ENCODE results near the gene FGF10.

The FGF10 gene

GRCh38 chr5:44389090-44389822 is at the start of gene FGF10:
Gene FGF10 (minus strand): TSS chr5:44389420. CDS start chr5:44388682, 738 bp downstream.
- Histone ChIP-seq H3K27ac (ENCODE audit: low read depth, low read length) (peak within 1 kb of the TSS; percentile 72), H3K36me3 (ENCODE audit: control insufficient read depth in 5 of 5, insufficient read depth in 5 of 5, low read length in 5 of 5) (no peaks in the 10 kb centered on the region), H3K27me3 (ENCODE audit: control insufficient read depth in 5 of 5, insufficient read depth in 4 of 5, low read length in 5 of 5) (peaks cover 0 to 15% (median 13%) of the 10 kb centered on the region in 5 donors), H3K9ac (ENCODE audit: low read length in 5 of 5) (peak within 1 kb of the TSS; percentile 40 to 73 (median 60)), H3K4me3 (ENCODE audit: low read depth in 1 of 5, low read length in 5 of 5) (peak within 1 kb of the TSS; percentile 69 to 88 (median 81)), H3K9me3 (ENCODE audit: control insufficient read depth in 5 of 5, low read length in 5 of 5) (no peaks in the 10 kb centered on the region), H3K4me1 (ENCODE audit: control insufficient read depth in 5 of 5, insufficient read depth in 5 of 5, low read length in 5 of 5) (peaks cover 0 to 22% (median 20%) of the 10 kb centered on the region in 5 donors)

GRCh38 chr5:44426944-44427343 is 37.7 kb upstream of the FGF10 start:
- no peaks in the 10 kb centered on the region for H3K9me3 ChIP-seq (ENCODE audit: control insufficient read depth in 5 of 5, low read length in 5 of 5)
- no peaks in the 10 kb centered on the region for H3K27me3 ChIP-seq (ENCODE audit: control insufficient read depth in 5 of 5, insufficient read depth in 4 of 5, low read length in 5 of 5)
- H3K4me1 ChIP-seq (ENCODE audit: control insufficient read depth in 5 of 5, insufficient read depth in 5 of 5, low read length in 5 of 5): no peaks in the 10 kb centered on the region

GRCh38 chr5:44412286-44412685 is 23.1 kb upstream of the FGF10 start:
- H3K36me3 ChIP-seq (ENCODE audit: control insufficient read depth in 5 of 5, insufficient read depth in 5 of 5, low read length in 5 of 5): no peaks in the 10 kb centered on the region
- H3K27me3 ChIP-seq (ENCODE audit: control insufficient read depth in 5 of 5, insufficient read depth in 4 of 5, low read length in 5 of 5): no peaks in the 10 kb centered on the region
- no peak overlapping the region for H3K4me3 ChIP-seq (ENCODE audit: low read depth in 1 of 5, low read length in 5 of 5)
- H3K27ac ChIP-seq (ENCODE audit: low read depth, low read length): no peak overlapping the region
- H3K4me1 ChIP-seq (ENCODE audit: control insufficient read depth in 5 of 5, insufficient read depth in 5 of 5, low read length in 5 of 5): no peaks in the 10 kb centered on the region
- H3K9me3 ChIP-seq (ENCODE audit: control insufficient read depth in 5 of 5, low read length in 5 of 5): no peaks in the 10 kb centered on the region
- no peak overlapping the region for H3K9ac ChIP-seq (ENCODE audit: low read length in 5 of 5)

More at GRCh38 chr5:44426944-44427343, 37.7 kb upstream of the FGF10 start:
- no peak overlapping the region for H3K27ac ChIP-seq (ENCODE audit: low read depth, low read length)
- no peak overlapping the region for H3K4me3 ChIP-seq (ENCODE audit: low read depth in 1 of 5, low read length in 5 of 5)
- H3K9ac ChIP-seq (ENCODE audit: low read length in 5 of 5): no peak overlapping the region
- H3K36me3 ChIP-seq (ENCODE audit: control insufficient read depth in 5 of 5, insufficient read depth in 5 of 5, low read length in 5 of 5): no peaks in the 10 kb centered on the region

- Histone ChIP-seq H3K4me1 (ENCODE audit: control insufficient read depth in 5 of 5, insufficient read depth in 5 of 5, low read length in 5 of 5) (no peaks in the 10 kb centered on the region), H3K9ac (ENCODE audit: low read length in 5 of 5) (no peak overlapping the region), H3K36me3 (ENCODE audit: control insufficient read depth in 5 of 5, insufficient read depth in 5 of 5, low read length in 5 of 5) (no peaks in the 10 kb centered on the region), H3K4me3 (ENCODE audit: low read depth in 1 of 5, low read length in 5 of 5) (no peak overlapping the region), H3K27me3 (ENCODE audit: control insufficient read depth in 5 of 5, insufficient read depth in 4 of 5, low read length in 5 of 5) (no peaks in the 10 kb centered on the region), H3K9me3 (ENCODE audit: control insufficient read depth in 5 of 5, low read length in 5 of 5) (no peaks in the 10 kb centered on the region), H3K27ac (ENCODE audit: low read depth, low read length) (no peak overlapping the region)
These were observed 12.9 kb upstream of the FGF10 start for GRCh38 chr5:44402084-44402483.

- H3K9me3 ChIP-seq (ENCODE audit: control insufficient read depth in 5 of 5, low read length in 5 of 5): no peaks in the 10 kb centered on the region
- no peak overlapping the region for H3K9ac ChIP-seq (ENCODE audit: low read length in 5 of 5)
- H3K27ac ChIP-seq (ENCODE audit: low read depth, low read length): no peak overlapping the region
These were observed 12.4 kb upstream of the FGF10 start for GRCh38 chr5:44401611-44402010.

DNA sequence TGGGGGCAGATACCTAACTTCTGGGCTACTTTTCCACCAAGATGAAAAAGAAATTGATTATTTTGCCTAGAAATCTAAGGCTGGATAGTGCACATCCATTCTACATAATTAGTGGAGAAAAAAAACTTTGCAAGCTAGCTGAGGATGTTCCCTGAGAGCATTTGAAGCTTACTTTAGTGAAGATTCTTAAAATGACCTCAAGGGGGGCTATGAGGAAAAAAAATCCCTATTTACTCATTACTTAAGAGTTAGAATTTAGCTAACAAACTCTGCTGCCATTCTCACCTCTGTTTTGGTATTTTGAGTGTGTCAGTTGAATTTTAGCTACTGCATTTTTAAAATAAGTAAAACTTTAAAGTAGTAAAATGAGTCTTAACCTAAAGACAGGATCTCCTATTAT is 9.2 kb upstream of the FGF10 start:
- Histone ChIP-seq H3K9ac (ENCODE audit: low read length in 5 of 5) (no peak overlapping the region), H3K4me1 (ENCODE audit: control insufficient read depth in 5 of 5, insufficient read depth in 5 of 5, low read length in 5 of 5) (no peaks in the 10 kb centered on the region), H3K4me3 (ENCODE audit: low read depth in 1 of 5, low read length in 5 of 5) (no peak overlapping the region), H3K36me3 (ENCODE audit: control insufficient read depth in 5 of 5, insufficient read depth in 5 of 5, low read length in 5 of 5) (no peaks in the 10 kb centered on the region), H3K27ac (ENCODE audit: low read depth, low read length) (no peak overlapping the region), H3K27me3 (ENCODE audit: control insufficient read depth in 5 of 5, insufficient read depth in 4 of 5, low read length in 5 of 5) (no peaks in the 10 kb centered on the region), H3K9me3 (ENCODE audit: control insufficient read depth in 5 of 5, low read length in 5 of 5) (no peaks in the 10 kb centered on the region)

More at GRCh38 chr5:44401611-44402010, 12.4 kb upstream of the FGF10 start:
- H3K36me3 ChIP-seq (ENCODE audit: control insufficient read depth in 5 of 5, insufficient read depth in 5 of 5, low read length in 5 of 5): no peaks in the 10 kb centered on the region
- no peak overlapping the region for H3K4me3 ChIP-seq (ENCODE audit: low read depth in 1 of 5, low read length in 5 of 5)
- no peaks in the 10 kb centered on the region for H3K27me3 ChIP-seq (ENCODE audit: control insufficient read depth in 5 of 5, insufficient read depth in 4 of 5, low read length in 5 of 5)
- no peaks in the 10 kb centered on the region for H3K4me1 ChIP-seq (ENCODE audit: control insufficient read depth in 5 of 5, insufficient read depth in 5 of 5, low read length in 5 of 5)

DNA sequence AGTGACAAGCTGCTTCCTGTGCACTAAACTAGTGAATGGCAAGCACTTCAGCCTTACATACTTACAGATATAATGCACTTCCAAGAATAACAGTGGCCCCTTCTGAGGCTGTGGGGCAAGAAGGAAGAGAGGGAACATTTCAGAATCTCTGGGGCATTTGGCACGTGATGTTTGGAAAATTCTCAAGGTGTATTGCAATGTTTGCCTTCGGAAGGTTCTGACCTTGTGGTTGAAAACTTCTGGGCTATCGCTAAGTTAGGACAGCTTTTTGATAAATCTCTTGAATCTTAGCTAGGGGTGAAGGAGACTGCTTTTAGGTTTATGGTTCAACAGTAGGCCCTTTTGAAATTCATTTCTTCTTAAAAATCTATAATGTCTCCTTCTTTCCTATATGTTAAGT is 7.1 kb upstream of the FGF10 start:
- Histone ChIP-seq H3K4me1 (ENCODE audit: control insufficient read depth in 5 of 5, insufficient read depth in 5 of 5, low read length in 5 of 5) (no peaks in the 10 kb centered on the region), H3K9ac (ENCODE audit: low read length in 5 of 5) (no peak overlapping the region), H3K27ac (ENCODE audit: low read depth, low read length) (no peak overlapping the region), H3K4me3 (ENCODE audit: low read depth in 1 of 5, low read length in 5 of 5) (no peak overlapping the region), H3K9me3 (ENCODE audit: control insufficient read depth in 5 of 5, low read length in 5 of 5) (no peaks in the 10 kb centered on the region), H3K36me3 (ENCODE audit: control insufficient read depth in 5 of 5, insufficient read depth in 5 of 5, low read length in 5 of 5) (no peaks in the 10 kb centered on the region), H3K27me3 (ENCODE audit: control insufficient read depth in 5 of 5, insufficient read depth in 4 of 5, low read length in 5 of 5) (peaks cover 0 to 3% (median 0%) of the 10 kb centered on the region in 5 donors)

- H3K36me3 ChIP-seq (ENCODE audit: control insufficient read depth in 5 of 5, insufficient read depth in 5 of 5, low read length in 5 of 5): no peaks in the 10 kb centered on the region
- H3K27ac ChIP-seq (ENCODE audit: low read depth, low read length): no peak overlapping the region
- peaks cover 0 to 15% (median 13%) of the 10 kb centered on the region in 5 donors for H3K27me3 ChIP-seq (ENCODE audit: control insufficient read depth in 5 of 5, insufficient read depth in 4 of 5, low read length in 5 of 5)
- peaks cover 0 to 22% (median 20%) of the 10 kb centered on the region in 5 donors for H3K4me1 ChIP-seq (ENCODE audit: control insufficient read depth in 5 of 5, insufficient read depth in 5 of 5, low read length in 5 of 5)
- H3K4me3 ChIP-seq (ENCODE audit: low read depth in 1 of 5, low read length in 5 of 5): peak overlapping the region in 4 of 5 donors; percentile 69 to 86 (median 76)
- H3K9me3 ChIP-seq (ENCODE audit: control insufficient read depth in 5 of 5, low read length in 5 of 5): no peaks in the 10 kb centered on the region
- H3K9ac ChIP-seq (ENCODE audit: low read length in 5 of 5): no peak overlapping the region
These were observed 1.1 kb upstream of the FGF10 start for GRCh38 chr5:44390351-44390750.

DNA sequence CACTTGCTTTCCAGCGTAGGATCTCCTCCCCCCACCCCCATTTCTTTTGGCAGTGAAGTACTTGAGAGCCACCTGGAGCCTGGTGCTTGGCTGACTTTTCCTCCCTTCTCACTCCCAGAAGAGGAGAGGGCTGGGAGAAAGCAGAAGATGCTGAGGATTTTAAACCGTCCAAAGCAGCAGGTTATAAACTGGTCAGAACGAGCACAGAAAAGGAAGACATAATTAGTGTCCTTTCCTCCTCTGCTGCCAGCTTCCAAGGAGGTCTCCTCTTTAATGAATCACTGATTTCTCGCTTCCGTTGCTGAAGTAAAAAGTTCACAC is 563 bp upstream of the FGF10 start:
- no peaks in the 10 kb centered on the region for H3K9me3 ChIP-seq (ENCODE audit: control insufficient read depth in 5 of 5, low read length in 5 of 5)
- H3K9ac ChIP-seq (ENCODE audit: low read length in 5 of 5): peak overlapping the region in 4 of 5 donors; percentile 12 to 73 (median 52)
- no peaks in the 10 kb centered on the region for H3K36me3 ChIP-seq (ENCODE audit: control insufficient read depth in 5 of 5, insufficient read depth in 5 of 5, low read length in 5 of 5)
- peaks cover 0 to 22% (median 20%) of the 10 kb centered on the region in 5 donors for H3K4me1 ChIP-seq (ENCODE audit: control insufficient read depth in 5 of 5, insufficient read depth in 5 of 5, low read length in 5 of 5)
- peaks cover 0 to 15% (median 13%) of the 10 kb centered on the region in 5 donors for H3K27me3 ChIP-seq (ENCODE audit: control insufficient read depth in 5 of 5, insufficient read depth in 4 of 5, low read length in 5 of 5)
- H3K27ac ChIP-seq (ENCODE audit: low read depth, low read length): peak overlapping the region; percentile 72
- peak overlapping the region; percentile 69 to 86 (median 72) for H3K4me3 ChIP-seq (ENCODE audit: low read depth in 1 of 5, low read length in 5 of 5)

GRCh38 chr5:44388321-44389089 is 715 bp downstream of the FGF10 start:
- peaks cover 0 to 22% (median 20%) of the 10 kb centered on the region in 5 donors for H3K4me1 ChIP-seq (ENCODE audit: control insufficient read depth in 5 of 5, insufficient read depth in 5 of 5, low read length in 5 of 5)
- H3K27ac ChIP-seq (ENCODE audit: low read depth, low read length): peak overlapping the region; percentile 72

More at GRCh38 chr5:44388321-44389089, 715 bp downstream of the FGF10 start:
- peaks cover 0 to 15% (median 13%) of the 10 kb centered on the region in 5 donors for H3K27me3 ChIP-seq (ENCODE audit: control insufficient read depth in 5 of 5, insufficient read depth in 4 of 5, low read length in 5 of 5)
- H3K36me3 ChIP-seq (ENCODE audit: control insufficient read depth in 5 of 5, insufficient read depth in 5 of 5, low read length in 5 of 5): no peaks in the 10 kb centered on the region
- H3K9ac ChIP-seq (ENCODE audit: low read length in 5 of 5): peak overlapping the region; percentile 40 to 73 (median 60)
- no peaks in the 10 kb centered on the region for H3K9me3 ChIP-seq (ENCODE audit: control insufficient read depth in 5 of 5, low read length in 5 of 5)
- peak overlapping the region; percentile 69 to 88 (median 81) for H3K4me3 ChIP-seq (ENCODE audit: low read depth in 1 of 5, low read length in 5 of 5)

Measured in subcutaneous abdominal adipose tissue (tissue), 5 donors.